B cell (primary cell): ENCODE data around the gene KRT80.

Experiments
- CTCF ChIP-seq: fragments of 200-600 bp; IDR thresholded peaks from one replicate; pipeline ENCODE4 v1.8.0; 2022; ENCODE audit warnings: antibody characterized with exemption, mild to moderate bottlenecking
- EZH2 ChIP-seq: IDR thresholded peaks from 2 replicates; pipeline ENCODE4 v1.6.1; 2012; ENCODE audit warnings: borderline replicate concordance, low read depth, mild to moderate bottlenecking, moderate library complexity, low read length; ENCODE audit not compliant: insufficient read depth, poor library complexity, severe bottlenecking

- no peak for TF ChIP-seq CTCF
- no peak for TF ChIP-seq EZH2
Observed at GRCh38 chr12:52231305-52232202, 39.7 kb upstream of the KRT80 start.
